ENCODE measurements around the gene PDCD11. TPM values are rescaled to one million over a fixed set of nuclear protein-coding genes. Genes with fewer than 3 reads are reported as not detected.

The PDCD11 gene
- polyA plus RNA-seq, 1 donor from 2014 or later, result 15.3 TPM

DNA sequence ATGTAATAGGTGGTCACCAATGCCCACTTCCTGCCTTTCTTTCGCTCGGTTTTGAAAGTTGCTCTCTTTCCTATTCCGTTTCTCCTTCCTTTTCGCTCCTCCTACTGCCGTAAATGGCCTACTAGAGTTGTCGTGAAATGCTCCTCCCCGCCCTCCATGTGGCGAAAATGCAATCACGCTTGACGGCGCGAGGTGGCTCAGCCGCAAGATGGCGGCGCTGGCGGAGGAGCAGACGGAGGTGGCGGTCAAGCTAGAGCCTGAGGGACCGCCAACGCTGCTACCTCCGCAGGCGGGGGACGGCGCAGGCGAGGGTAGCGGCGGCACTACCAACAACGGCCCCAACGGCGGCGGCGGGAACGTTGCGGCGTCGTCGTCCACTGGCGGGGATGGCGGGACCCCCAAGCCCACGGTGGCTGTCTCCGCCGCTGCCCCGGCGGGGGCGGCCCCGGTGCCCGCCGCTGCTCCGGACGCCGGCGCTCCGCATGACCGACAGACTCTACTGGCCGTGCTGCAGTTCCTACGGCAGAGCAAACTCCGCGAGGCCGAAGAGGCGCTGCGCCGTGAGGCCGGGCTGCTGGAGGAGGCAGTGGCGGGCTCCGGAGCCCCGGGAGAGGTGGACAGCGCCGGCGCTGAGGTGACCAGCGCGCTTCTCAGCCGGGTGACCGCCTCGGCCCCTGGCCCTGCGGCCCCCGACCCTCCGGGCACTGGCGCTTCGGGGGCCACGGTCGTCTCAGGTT lies 28.5 kb upstream of the PDCD11 start, which contains the start of gene TAF5 (continued):
- TF ChIP-seq EZH2 (IDR thresholded peaks at IDR 0.05; ENCODE audit: borderline replicate concordance, insufficient read depth, low read length, poor library complexity, severe bottlenecking), result no peak

DNA sequence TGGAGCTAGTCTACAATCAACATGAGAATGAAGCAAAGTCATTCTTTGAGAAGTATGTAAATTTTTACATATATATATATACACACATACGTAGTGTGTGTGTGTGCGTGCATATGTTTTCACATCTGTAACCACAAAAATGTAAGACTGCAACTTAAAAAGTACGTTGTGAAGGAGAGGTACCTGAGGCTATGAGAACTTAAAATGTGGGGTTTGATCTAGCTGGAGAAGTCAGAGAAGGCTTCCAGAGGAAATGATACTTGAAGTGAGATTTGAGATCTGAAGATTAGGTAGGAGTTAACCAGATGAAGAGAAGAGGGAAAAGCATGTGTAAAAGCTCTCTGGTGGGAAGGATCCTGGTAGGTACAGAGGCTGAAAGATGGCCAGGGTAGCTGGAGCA lies 22.9 kb upstream of the PDCD11 start:
- H3K79me2 ChIP-seq (replicated peaks; ENCODE audit: insufficient read depth, low read length), result peaks cover 2% of the 10 kb centered on the region
- H3K27me3 ChIP-seq (ENCODE audit: insufficient read depth, low read depth, low read length), result no peaks in the 10 kb centered on the region
- no peak overlapping the region for H3K4me3 ChIP-seq (ENCODE audit: low read length)
- no peaks in the 10 kb centered on the region for H4K20me1 ChIP-seq (ENCODE audit: insufficient read depth)
- H3K4me2 ChIP-seq (ENCODE audit: low read length), result no peak overlapping the region
- no peaks in the 10 kb centered on the region for H3K9me3 ChIP-seq (ENCODE audit: low read length)
- no peak overlapping the region for H2AFZ ChIP-seq (ENCODE audit: low read depth, low read length)
- no peak for TF ChIP-seq REST (IDR thresholded peaks at IDR 0.05; ENCODE audit: borderline replicate concordance)
- TF ChIP-seq CTCF (IDR thresholded peaks at IDR 0.05; ENCODE audit: poor library complexity, severe bottlenecking), result no peak
- TF ChIP-seq POLR2AphosphoS5 (IDR thresholded peaks at IDR 0.05), result no peak
- no peak for TF ChIP-seq SMC3 (conservative IDR thresholded peaks at IDR 0.05; ENCODE audit: poor library complexity)
- no peak for TF ChIP-seq RAD21 (conservative IDR thresholded peaks at IDR 0.05)
- no peak for TF ChIP-seq TAF1 (IDR thresholded peaks at IDR 0.05; ENCODE audit: low read depth)
- no peak for TF ChIP-seq MXI1 (conservative IDR thresholded peaks at IDR 0.05; ENCODE audit: poor library complexity, severe bottlenecking)
- no peak for TF ChIP-seq EP300 (conservative IDR thresholded peaks at IDR 0.05; ENCODE audit: poor library complexity, severe bottlenecking)
- TF ChIP-seq EZH2 (IDR thresholded peaks at IDR 0.05; ENCODE audit: borderline replicate concordance, insufficient read depth, low read length, poor library complexity, severe bottlenecking), result no peak
- H3F3A ChIP-seq (ENCODE audit: insufficient read depth, low read length, poor library complexity, severe bottlenecking), result no peaks in the 10 kb centered on the region
- H3K9ac ChIP-seq (ENCODE audit: low read length), result no peak overlapping the region
- H3K27ac ChIP-seq (ENCODE audit: low read length), result no peak overlapping the region
- H3K36me3 ChIP-seq (ENCODE audit: insufficient read depth, low read length), result no peaks in the 10 kb centered on the region
- H3K9me2 ChIP-seq (ENCODE audit: insufficient read depth, low read length), result no peaks in the 10 kb centered on the region

- Histone ChIP-seq H3K27ac (ENCODE audit: low read length) (no peak overlapping the region), H3K9ac (ENCODE audit: low read length) (no peak overlapping the region), H4K20me1 (ENCODE audit: insufficient read depth) (no peaks in the 10 kb centered on the region), H3F3A (ENCODE audit: insufficient read depth, low read length, poor library complexity, severe bottlenecking) (no peaks in the 10 kb centered on the region), H3K4me3 (ENCODE audit: low read length) (no peak overlapping the region), H3K36me3 (ENCODE audit: insufficient read depth, low read length) (no peaks in the 10 kb centered on the region), H3K27me3 (ENCODE audit: insufficient read depth, low read depth, low read length) (no peaks in the 10 kb centered on the region), H3K9me2 (ENCODE audit: insufficient read depth, low read length) (no peaks in the 10 kb centered on the region), H3K4me2 (ENCODE audit: low read length) (no peak overlapping the region), H3K9me3 (ENCODE audit: low read length) (no peaks in the 10 kb centered on the region), H2AFZ (ENCODE audit: low read depth, low read length) (no peak overlapping the region), H3K79me2 (replicated peaks; ENCODE audit: insufficient read depth, low read length) (peaks cover 2% of the 10 kb centered on the region)
- no peak for TF ChIP-seq RAD21 (conservative IDR thresholded peaks at IDR 0.05)
- TF ChIP-seq CTCF (IDR thresholded peaks at IDR 0.05; ENCODE audit: poor library complexity, severe bottlenecking), result no peak
- TF ChIP-seq MXI1 (conservative IDR thresholded peaks at IDR 0.05; ENCODE audit: poor library complexity, severe bottlenecking), result no peak
- no peak for TF ChIP-seq POLR2AphosphoS5 (IDR thresholded peaks at IDR 0.05)
- no peak for TF ChIP-seq TAF1 (IDR thresholded peaks at IDR 0.05; ENCODE audit: low read depth)
- no peak for TF ChIP-seq REST (IDR thresholded peaks at IDR 0.05; ENCODE audit: borderline replicate concordance)
- TF ChIP-seq SMC3 (conservative IDR thresholded peaks at IDR 0.05; ENCODE audit: poor library complexity), result no peak
- no peak for TF ChIP-seq EP300 (conservative IDR thresholded peaks at IDR 0.05; ENCODE audit: poor library complexity, severe bottlenecking)
- TF ChIP-seq EZH2 (IDR thresholded peaks at IDR 0.05; ENCODE audit: borderline replicate concordance, insufficient read depth, low read length, poor library complexity, severe bottlenecking), result no peak
These were observed 22.2 kb upstream of the PDCD11 start for GRCh38 chr10:103374263-103374662.
